ENCODE results near the gene ANKRD26.

GRCh38 chr10:27138277-27138676 is 38.0 kb upstream of the ANKRD26 start:
- TF ChIP-seq POLR2A (IDR thresholded peaks at IDR 0.05), result no peak
- no peak for TF ChIP-seq CTCF (IDR thresholded peaks at IDR 0.05)
- no peak for TF ChIP-seq POLR2AphosphoS5 (IDR thresholded peaks at IDR 0.05)
- TF ChIP-seq EP300 (IDR thresholded peaks at IDR 0.05; ENCODE audit: low read depth), result no peak
